Vagina (tissue), 2 donors: ENCODE results near the gene MEN1. TPM values are rescaled to one million over a fixed set of nuclear protein-coding genes. Genes with fewer than 3 reads are reported as not detected.

Experiments used
- DNase-seq, 2 donors: peaks; one replicate each; pipeline ENCODE4 v3.0.0-alpha.2; 2017; ENCODE audit errors: extremely low spot score in 2 of 2
- H3K27ac ChIP-seq: fragments of 200-600 bp; sonication (generic); one replicate; pipeline ENCODE4 v1.5.1; 2019
- H3K27me3 ChIP-seq: fragments of 200-600 bp; sonication (generic); one replicate; pipeline ENCODE4 v1.5.1; 2019
- H3K36me3 ChIP-seq, 2 donors: fragments of 200-600 bp; sonication (generic); one replicate each; pipeline ENCODE4 v1.5.1; 2017 to 2019
- H3K4me1 ChIP-seq: fragments of 200-600 bp; sonication (generic); one replicate; pipeline ENCODE4 v1.5.1; 2019
- H3K4me3 ChIP-seq, 2 donors: fragments of 200-600 bp; sonication (generic); 1 replicate in 1 of 2; 2 replicates in 1 of 2; pipeline ENCODE4 v1.5.1; 2016 to 2019
- H3K9me3 ChIP-seq: fragments of 200-600 bp; sonication (generic); one replicate; pipeline ENCODE4 v1.5.1; 2019
- POLR2A ChIP-seq, 2 donors: fragments of 450-650 bp; IDR thresholded peaks; one replicate each; pipeline ENCODE4 v1.6.1; 2017; ENCODE audit warnings: antibody characterized with exemption in 2 of 2, mild to moderate bottlenecking in 2 of 2, moderate library complexity in 2 of 2
- POLR2AphosphoS5 ChIP-seq, 2 donors: sonication (generic); formaldehyde crosslinking; IDR thresholded peaks; one replicate each; pipeline ENCODE4 v1.9.0; 2017; ENCODE audit warnings: antibody characterized with exemption in 2 of 2, mild to moderate bottlenecking in 2 of 2, low read depth in 1 of 2; ENCODE audit not compliant: insufficient read depth in 1 of 2
- intact Hi-C: fragments of 100-400 bp; cut with DNase I; formaldehyde crosslinking; loops from one replicate; pipeline ENCODE4 v1.15.1; 2023
- total RNA-seq: library from RNA; depleted of rRNA; stranded (reverse); fragments of >200 nt; gene quantifications from one replicate; pipeline ENCODE4 v1.2.3, GENCODE V29; 2016
- TF ChIP-seq, protein P1 (sequence below), 3 experiments: fragments of 450-650 bp in 2 of 3; fragments of 200-600 bp in 1 of 3; sonication (generic) in 1 of 3; IDR thresholded peaks; one replicate each; pipeline ENCODE4 v1.5.1; 2017 to 2019; ENCODE audit warnings: antibody characterized with exemption in 3 of 3, mild to moderate bottlenecking in 2 of 3, moderate library complexity in 2 of 3

The MEN1 gene
- total RNA-seq, 1 donor from 2014 or later: 27.0 TPM

DNA sequence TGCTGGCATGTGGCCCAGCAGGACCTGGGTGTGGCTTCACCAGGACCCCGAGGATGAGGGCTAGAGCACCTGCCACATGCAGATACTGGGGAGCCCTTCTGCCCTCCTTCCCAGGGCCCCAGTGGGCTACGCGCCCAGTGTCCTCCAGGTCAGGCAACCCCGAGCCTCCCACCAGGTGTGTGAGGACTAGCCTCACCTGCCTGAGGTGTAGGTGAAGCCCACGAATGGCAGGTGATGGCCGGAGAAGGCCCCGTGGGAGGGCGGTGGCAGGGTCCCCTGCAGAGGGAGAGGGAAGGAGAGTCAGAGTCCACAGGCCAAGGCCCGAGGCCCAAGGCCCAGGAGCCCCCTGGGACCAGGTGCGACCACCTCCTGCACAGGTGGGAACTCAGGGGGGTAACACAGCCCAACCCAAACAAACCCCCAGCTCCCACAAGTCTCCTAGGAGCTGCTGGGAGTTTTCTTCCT, 27.6 kb upstream of the MEN1 start:
- peaks cover 4% of the 10 kb centered on the region for H3K4me1 ChIP-seq
- H3K4me3 ChIP-seq: no peak overlapping the region
- peaks cover 0 to 7% of the 10 kb centered on the region in 2 donors for H3K36me3 ChIP-seq
- no peaks in the 10 kb centered on the region for H3K27me3 ChIP-seq
- no peak overlapping the region for H3K27ac ChIP-seq
- TF ChIP-seq, protein P1, sequence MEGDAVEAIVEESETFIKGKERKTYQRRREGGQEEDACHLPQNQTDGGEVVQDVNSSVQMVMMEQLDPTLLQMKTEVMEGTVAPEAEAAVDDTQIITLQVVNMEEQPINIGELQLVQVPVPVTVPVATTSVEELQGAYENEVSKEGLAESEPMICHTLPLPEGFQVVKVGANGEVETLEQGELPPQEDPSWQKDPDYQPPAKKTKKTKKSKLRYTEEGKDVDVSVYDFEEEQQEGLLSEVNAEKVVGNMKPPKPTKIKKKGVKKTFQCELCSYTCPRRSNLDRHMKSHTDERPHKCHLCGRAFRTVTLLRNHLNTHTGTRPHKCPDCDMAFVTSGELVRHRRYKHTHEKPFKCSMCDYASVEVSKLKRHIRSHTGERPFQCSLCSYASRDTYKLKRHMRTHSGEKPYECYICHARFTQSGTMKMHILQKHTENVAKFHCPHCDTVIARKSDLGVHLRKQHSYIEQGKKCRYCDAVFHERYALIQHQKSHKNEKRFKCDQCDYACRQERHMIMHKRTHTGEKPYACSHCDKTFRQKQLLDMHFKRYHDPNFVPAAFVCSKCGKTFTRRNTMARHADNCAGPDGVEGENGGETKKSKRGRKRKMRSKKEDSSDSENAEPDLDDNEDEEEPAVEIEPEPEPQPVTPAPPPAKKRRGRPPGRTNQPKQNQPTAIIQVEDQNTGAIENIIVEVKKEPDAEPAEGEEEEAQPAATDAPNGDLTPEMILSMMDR (IDR thresholded peaks at IDR 0.05): no peak
- TF ChIP-seq POLR2AphosphoS5 (IDR thresholded peaks at IDR 0.05; ENCODE audit: insufficient read depth in 1 of 2, low read depth in 1 of 2) (no peak), POLR2A (IDR thresholded peaks at IDR 0.05) (no peak)
- intact Hi-C loops: no loop called here
- DNase-seq: no peak
- H3K9me3 ChIP-seq: no peaks in the 10 kb centered on the region

- peaks cover 0 to 7% of the 10 kb centered on the region in 2 donors for H3K36me3 ChIP-seq
Observed at GRCh38 chr11:64836448-64837072, 26.2 kb upstream of the MEN1 start.

DNA sequence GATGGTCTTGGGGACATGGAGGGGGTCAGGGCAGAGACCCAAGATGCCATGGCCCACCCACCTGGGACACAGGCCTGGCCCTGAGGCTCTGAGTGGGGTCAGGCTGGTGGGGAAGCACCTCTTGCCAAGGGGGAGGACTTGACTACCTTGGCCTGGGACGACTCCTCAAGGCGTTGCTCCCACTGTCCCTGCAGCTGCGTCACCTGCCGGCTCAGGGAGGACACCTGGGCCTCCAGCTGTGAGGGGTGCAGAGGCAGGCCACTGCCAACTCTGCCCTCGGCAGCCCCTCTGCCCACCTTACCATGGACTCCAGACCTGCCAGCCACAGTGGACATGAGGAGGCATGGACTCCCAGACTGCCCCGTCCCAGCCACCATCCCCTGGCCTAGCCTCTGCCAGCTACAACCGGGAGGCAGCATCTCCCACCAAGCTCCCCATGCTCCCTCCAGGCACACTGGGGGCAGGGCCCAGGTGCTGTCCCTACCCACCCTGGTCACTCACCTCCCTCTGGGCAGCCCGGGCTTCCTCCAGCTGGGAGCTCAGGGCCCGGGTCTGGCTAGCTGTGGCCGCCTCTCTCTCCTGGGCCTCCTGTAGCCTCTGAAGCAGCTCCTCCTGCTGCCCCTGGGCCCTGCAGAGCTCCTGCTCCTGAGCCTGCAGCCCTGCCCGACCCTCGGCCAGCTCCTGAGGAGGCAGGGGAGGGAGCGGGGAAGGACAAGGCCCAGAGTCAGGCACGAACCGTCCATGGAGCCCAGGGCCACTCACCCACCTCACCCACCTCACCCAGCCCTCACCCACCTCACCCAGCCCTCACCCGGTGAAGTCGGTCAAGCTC, 25.5 kb upstream of the MEN1 start:
- no peak overlapping the region for H3K4me3 ChIP-seq
- peaks cover 0 to 7% of the 10 kb centered on the region in 2 donors for H3K36me3 ChIP-seq
- intact Hi-C loops: no loop called here
- H3K27me3 ChIP-seq: no peaks in the 10 kb centered on the region
- no peaks in the 10 kb centered on the region for H3K9me3 ChIP-seq
- H3K27ac ChIP-seq: no peak overlapping the region
- no peak for DNase-seq
- H3K4me1 ChIP-seq: no peaks in the 10 kb centered on the region
- TF ChIP-seq POLR2A (IDR thresholded peaks at IDR 0.05) (no peak), POLR2AphosphoS5 (IDR thresholded peaks at IDR 0.05; ENCODE audit: insufficient read depth in 1 of 2, low read depth in 1 of 2) (no peak)
- TF ChIP-seq, protein P1 (IDR thresholded peaks at IDR 0.05): no peak

More at GRCh38 chr11:64836448-64837072, 26.2 kb upstream of the MEN1 start:
- DNase-seq: no peak
- Histone ChIP-seq H3K27me3 (no peaks in the 10 kb centered on the region), H3K4me1 (no peaks in the 10 kb centered on the region), H3K9me3 (no peaks in the 10 kb centered on the region), H3K27ac (no peak overlapping the region), H3K4me3 (no peak overlapping the region)
- TF ChIP-seq POLR2AphosphoS5 (IDR thresholded peaks at IDR 0.05; ENCODE audit: insufficient read depth in 1 of 2, low read depth in 1 of 2) (no peak), POLR2A (IDR thresholded peaks at IDR 0.05) (no peak)
- TF ChIP-seq, protein P1 (IDR thresholded peaks at IDR 0.05): no peak
- intact Hi-C loops: no loop called here

GRCh38 chr11:64834723-64835615, 24.6 kb upstream of the MEN1 start:
- H3K27ac ChIP-seq: no peak overlapping the region
- H3K4me1 ChIP-seq: no peaks in the 10 kb centered on the region
- H3K4me3 ChIP-seq: no peak overlapping the region
- TF ChIP-seq POLR2A (IDR thresholded peaks at IDR 0.05): no peak
- TF ChIP-seq, protein P1 (IDR thresholded peaks at IDR 0.05): no peak
- no peak for TF ChIP-seq POLR2AphosphoS5 (IDR thresholded peaks at IDR 0.05; ENCODE audit: insufficient read depth in 1 of 2, low read depth in 1 of 2)
- intact Hi-C loops: no loop called here
- no peaks in the 10 kb centered on the region for H3K27me3 ChIP-seq
- H3K9me3 ChIP-seq: no peaks in the 10 kb centered on the region
- no peak for DNase-seq
- peaks cover 0 to 2% of the 10 kb centered on the region in 2 donors for H3K36me3 ChIP-seq
